Vagina (tissue), 2 donors: ENCODE measurements around the gene ARHGAP18. TPM values are rescaled to one million over a fixed set of nuclear protein-coding genes. Genes with fewer than 3 reads are reported as not detected.

Experiments
- DNase-seq, 2 donors: peaks; one replicate each; pipeline ENCODE4 v3.0.0-alpha.2; 2017; ENCODE audit errors: extremely low spot score in 2 of 2
- H3K27ac ChIP-seq: fragments of 200-600 bp; sonication (generic); one replicate; pipeline ENCODE4 v1.5.1; 2019
- H3K27me3 ChIP-seq: fragments of 200-600 bp; sonication (generic); one replicate; pipeline ENCODE4 v1.5.1; 2019
- H3K36me3 ChIP-seq, 2 donors: fragments of 200-600 bp; sonication (generic); one replicate each; pipeline ENCODE4 v1.5.1; 2017 to 2019
- H3K4me1 ChIP-seq: fragments of 200-600 bp; sonication (generic); one replicate; pipeline ENCODE4 v1.5.1; 2019
- H3K4me3 ChIP-seq, 2 donors: fragments of 200-600 bp; sonication (generic); 1 replicate in 1 of 2; 2 replicates in 1 of 2; pipeline ENCODE4 v1.5.1; 2016 to 2019
- H3K9me3 ChIP-seq: fragments of 200-600 bp; sonication (generic); one replicate; pipeline ENCODE4 v1.5.1; 2019
- CTCF ChIP-seq, 3 experiments: fragments of 450-650 bp in 2 of 3; fragments of 200-600 bp in 1 of 3; sonication (generic) in 1 of 3; IDR thresholded peaks; one replicate each; pipeline ENCODE4 v1.5.1; 2017 to 2019; ENCODE audit warnings: antibody characterized with exemption in 3 of 3, mild to moderate bottlenecking in 2 of 3, moderate library complexity in 2 of 3
- POLR2A ChIP-seq, 2 donors: fragments of 450-650 bp; IDR thresholded peaks; one replicate each; pipeline ENCODE4 v1.6.1; 2017; ENCODE audit warnings: antibody characterized with exemption in 2 of 2, mild to moderate bottlenecking in 2 of 2, moderate library complexity in 2 of 2
- POLR2AphosphoS5 ChIP-seq, 2 donors: sonication (generic); formaldehyde crosslinking; IDR thresholded peaks; one replicate each; pipeline ENCODE4 v1.9.0; 2017; ENCODE audit warnings: antibody characterized with exemption in 2 of 2, mild to moderate bottlenecking in 2 of 2, low read depth in 1 of 2; ENCODE audit not compliant: insufficient read depth in 1 of 2
- intact Hi-C: fragments of 100-400 bp; cut with DNase I; formaldehyde crosslinking; loops from one replicate; pipeline ENCODE4 v1.15.1; 2023
- total RNA-seq: library from RNA; depleted of rRNA; stranded (reverse); fragments of >200 nt; gene quantifications from one replicate; pipeline ENCODE4 v1.2.3, GENCODE V29; 2016

The ARHGAP18 gene
- total RNA-seq, 1 donor from 2014 or later = 7.6 TPM

GRCh38 chr6:129700666-129701065, 9.3 kb downstream of the ARHGAP18 start:
- H3K4me3 ChIP-seq = no peak overlapping the region
- DNase-seq = no peak
- H3K27ac ChIP-seq = no peak overlapping the region
- H3K27me3 ChIP-seq = no peaks in the 10 kb centered on the region
- H3K36me3 ChIP-seq = no peaks in the 10 kb centered on the region
- H3K4me1 ChIP-seq = no peaks in the 10 kb centered on the region
- no peak for TF ChIP-seq POLR2AphosphoS5 (IDR thresholded peaks at IDR 0.05; ENCODE audit: insufficient read depth in 1 of 2, low read depth in 1 of 2)
- TF ChIP-seq POLR2A (IDR thresholded peaks at IDR 0.05) = no peak
- no peak for TF ChIP-seq CTCF (IDR thresholded peaks at IDR 0.05)
- intact Hi-C loops = no loop called here
- H3K9me3 ChIP-seq = no peaks in the 10 kb centered on the region

- Histone ChIP-seq H3K36me3 (no peaks in the 10 kb centered on the region), H3K9me3 (no peaks in the 10 kb centered on the region), H3K27ac (no peak overlapping the region), H3K4me1 (no peaks in the 10 kb centered on the region), H3K4me3 (no peak overlapping the region), H3K27me3 (no peaks in the 10 kb centered on the region)
- no peak for DNase-seq
- intact Hi-C loops = no loop called here
- TF ChIP-seq POLR2A (IDR thresholded peaks at IDR 0.05) (no peak), CTCF (IDR thresholded peaks at IDR 0.05) (no peak), POLR2AphosphoS5 (IDR thresholded peaks at IDR 0.05; ENCODE audit: insufficient read depth in 1 of 2, low read depth in 1 of 2) (no peak)
Measured at GRCh38 chr6:129699659-129700058, 10.3 kb downstream of the ARHGAP18 start.

- H3K36me3 ChIP-seq = no peaks in the 10 kb centered on the region
- intact Hi-C loops = no loop called here
- H3K27me3 ChIP-seq = no peaks in the 10 kb centered on the region
- H3K27ac ChIP-seq = no peak overlapping the region
- H3K9me3 ChIP-seq = no peaks in the 10 kb centered on the region
- DNase-seq = no peak
- H3K4me1 ChIP-seq = no peaks in the 10 kb centered on the region
- no peak overlapping the region for H3K4me3 ChIP-seq
- no peak for TF ChIP-seq POLR2A (IDR thresholded peaks at IDR 0.05)
- no peak for TF ChIP-seq POLR2AphosphoS5 (IDR thresholded peaks at IDR 0.05; ENCODE audit: insufficient read depth in 1 of 2, low read depth in 1 of 2)
- TF ChIP-seq CTCF (IDR thresholded peaks at IDR 0.05) = no peak
Measured at GRCh38 chr6:129698430-129698829, 11.5 kb downstream of the ARHGAP18 start.

- Histone ChIP-seq H3K27ac (no peak overlapping the region), H3K27me3 (no peaks in the 10 kb centered on the region), H3K36me3 (no peaks in the 10 kb centered on the region), H3K4me1 (no peaks in the 10 kb centered on the region), H3K9me3 (no peaks in the 10 kb centered on the region), H3K4me3 (no peak overlapping the region)
- intact Hi-C loops = no loop called here
- TF ChIP-seq CTCF (IDR thresholded peaks at IDR 0.05) (no peak), POLR2A (IDR thresholded peaks at IDR 0.05) (no peak), POLR2AphosphoS5 (IDR thresholded peaks at IDR 0.05; ENCODE audit: insufficient read depth in 1 of 2, low read depth in 1 of 2) (no peak)
- DNase-seq = no peak
Measured at GRCh38 chr6:129697788-129698187, 12.2 kb downstream of the ARHGAP18 start.

- Histone ChIP-seq H3K27ac (no peak overlapping the region), H3K4me1 (peaks cover 2% of the 10 kb centered on the region), H3K36me3 (no peaks in the 10 kb centered on the region), H3K4me3 (no peak overlapping the region), H3K27me3 (no peaks in the 10 kb centered on the region), H3K9me3 (no peaks in the 10 kb centered on the region)
- intact Hi-C loops = no loop called here
- TF ChIP-seq CTCF (IDR thresholded peaks at IDR 0.05) (no peak), POLR2A (IDR thresholded peaks at IDR 0.05) (no peak), POLR2AphosphoS5 (IDR thresholded peaks at IDR 0.05; ENCODE audit: insufficient read depth in 1 of 2, low read depth in 1 of 2) (no peak)
- no peak for DNase-seq
Measured at GRCh38 chr6:129696843-129697242, 13.1 kb downstream of the ARHGAP18 start.
